GM19351 (cell line): Measurements from ENCODE around the gene ANKRD34C.
A peak's percentile ranks its signal among the peaks of the same experiment; 100 is the strongest.
"Not testable (repeated sequence)": the region's sequence is repeated elsewhere in the genome, so short reads cannot be mapped to it uniquely, and the experiment has no call there.

Source experiments
- ATAC-seq: cut with Tn5 transposase; IDR thresholded peaks from one replicate; pipeline ENCODE4 v1.9.1; 2021; ENCODE audit warnings: mild to moderate bottlenecking, moderate library complexity; ENCODE audit not compliant: unreplicated experiment

The ANKRD34C gene

GRCh38 chr15:79310985-79311900 lies 28.7 kb downstream of the ANKRD34C start, which contains the start of gene TMED3:
TMED3 (plus strand) TSS chr15:79311112; CDS start chr15:79311250, 138 bp downstream.
- ATAC-seq: peak; percentile 90

GRCh38 chr15:79311901-79312553 lies 29.5 kb downstream of the ANKRD34C start:
- no peak for ATAC-seq

- ATAC-seq: no peak
These were observed 31.7 kb downstream of the ANKRD34C start for GRCh38 chr15:79314186-79314585.

- ATAC-seq: no peak
These were observed 32.3 kb downstream of the ANKRD34C start for GRCh38 chr15:79314811-79315210.

GRCh38 chr15:79315623-79316328 lies 33.3 kb downstream of the ANKRD34C start:
- ATAC-seq: no peak

- ATAC-seq: no peak
These were observed 34.3 kb downstream of the ANKRD34C start for GRCh38 chr15:79316864-79317263.

GRCh38 chr15:79319973-79320372 lies 37.5 kb downstream of the ANKRD34C start:
- not testable (repeated sequence) for ATAC-seq

GRCh38 chr15:79321876-79322275 lies 39.4 kb downstream of the ANKRD34C start:
- no peak for ATAC-seq

GRCh38 chr15:79322306-79322705 lies 39.8 kb downstream of the ANKRD34C start:
- ATAC-seq: no peak

- no peak for ATAC-seq
These were observed 40.4 kb downstream of the ANKRD34C start for GRCh38 chr15:79322945-79323344.

GRCh38 chr15:79329171-79329611 lies 46.7 kb downstream of the ANKRD34C start:
- ATAC-seq: no peak
